SK-N-SH treated with all-trans-retinoic acid at 6 μM for 48 hours (cell line): ENCODE results near the gene CACNA2D3.

Experiments
- ATAC-seq: fragments of 200-7000 bp; cut with Tn5 transposase; 3 replicates; pipeline ENCODE4 v1.9.1; 2020; ENCODE audit warnings: mild to moderate bottlenecking, moderate library complexity
- CREB5 ChIP-seq: fragments of 250-450 bp; sonication (Bioruptor Pico); IDR thresholded peaks from 2 replicates; pipeline ENCODE4 v1.5.1; 2020; ENCODE audit warnings: low read depth, mild to moderate bottlenecking, moderate library complexity
- CSRNP3 ChIP-seq: fragments of 250-450 bp; sonication (Bioruptor Pico); IDR thresholded peaks from 2 replicates; pipeline ENCODE4 v1.5.1; 2021; ENCODE audit warnings: mild to moderate bottlenecking, moderate library complexity
- ESRRG ChIP-seq: fragments of 250-450 bp; sonication (Bioruptor Pico); IDR thresholded peaks from 2 replicates; pipeline ENCODE4 v1.6.1; 2021; ENCODE audit warnings: mild to moderate bottlenecking
- GLIS3 ChIP-seq: fragments of 250-450 bp; sonication (Bioruptor Pico); IDR thresholded peaks from 2 replicates; pipeline ENCODE4 v1.5.0; 2020; ENCODE audit warnings: mild to moderate bottlenecking, moderate library complexity
- ISL1 ChIP-seq: fragments of 250-450 bp; sonication (Bioruptor Pico); IDR thresholded peaks from 2 replicates; pipeline ENCODE4 v2.1.2; 2022; ENCODE audit warnings: mild to moderate bottlenecking, moderate library complexity
- OSR1 ChIP-seq: fragments of 250-450 bp; sonication (Bioruptor Pico); IDR thresholded peaks from 2 replicates; pipeline ENCODE4 v1.8.0; 2022; ENCODE audit warnings: moderate library complexity, mild to moderate bottlenecking, inconsistent platforms
- PATZ1 ChIP-seq: fragments of 250-450 bp; sonication (Bioruptor Pico); IDR thresholded peaks from 2 replicates; pipeline ENCODE4 v1.8.0; 2020; ENCODE audit warnings: mild to moderate bottlenecking, moderate library complexity, borderline replicate concordance
- PPARA ChIP-seq: fragments of 250-450 bp; sonication (Bioruptor Pico); IDR thresholded peaks from 2 replicates; pipeline ENCODE4 v1.5.0; 2020; ENCODE audit warnings: mild to moderate bottlenecking, borderline replicate concordance
- SNAI2 ChIP-seq: fragments of 250-450 bp; sonication (Bioruptor Pico); IDR thresholded peaks from 2 replicates; pipeline ENCODE4 v1.5.0; 2020; ENCODE audit warnings: mild to moderate bottlenecking, moderate library complexity
- TOX ChIP-seq: fragments of 250-450 bp; sonication (Bioruptor Pico); IDR thresholded peaks from 2 replicates; pipeline ENCODE4 v1.8.0; 2021; ENCODE audit warnings: mild to moderate bottlenecking, moderate library complexity, borderline replicate concordance
- TSHZ2 ChIP-seq: fragments of 250-450 bp; sonication (Bioruptor Pico); IDR thresholded peaks from 2 replicates; pipeline ENCODE4 v1.5.0; 2020; ENCODE audit warnings: mild to moderate bottlenecking, moderate library complexity
- ZC3H10 ChIP-seq: fragments of 250-450 bp; sonication (Bioruptor Pico); IDR thresholded peaks from 2 replicates; pipeline ENCODE4 v1.5.1; 2021; ENCODE audit warnings: mild to moderate bottlenecking, moderate library complexity
- ZFP3 ChIP-seq: fragments of 250-450 bp; sonication (Bioruptor Pico); IDR thresholded peaks from 2 replicates; pipeline ENCODE4 v1.5.0; 2020; ENCODE audit warnings: mild to moderate bottlenecking, moderate library complexity
- ZFP30 ChIP-seq: fragments of 450-650 bp; formaldehyde crosslinking; IDR thresholded peaks from 2 replicates; pipeline ENCODE4 v1.5.0; 2022; ENCODE audit warnings: mild to moderate bottlenecking, moderate library complexity
- ZNF565 ChIP-seq: fragments of 450-650 bp; formaldehyde crosslinking; conservative IDR thresholded peaks from 2 replicates; pipeline ENCODE4 v1.5.0; 2020; ENCODE audit warnings: low read depth, mild to moderate bottlenecking, moderate library complexity
- ZNF70 ChIP-seq: fragments of 450-650 bp; formaldehyde crosslinking; IDR thresholded peaks from 2 replicates; pipeline ENCODE4 v1.5.0; 2020; ENCODE audit warnings: mild to moderate bottlenecking, moderate library complexity
- ZNF8 ChIP-seq: fragments of 450-650 bp; formaldehyde crosslinking; IDR thresholded peaks from 2 replicates; pipeline ENCODE4 v1.5.0; 2020; ENCODE audit warnings: mild to moderate bottlenecking, moderate library complexity

The CACNA2D3 gene

GRCh38 chr3:54165865-54166264 is 43.5 kb downstream of the CACNA2D3 start:
- TF ChIP-seq ZC3H10 (CRISPR knock-in tag) (no peak), GLIS3 (CRISPR knock-in tag) (no peak), ZFP30 (no peak), ZNF70 (no peak), PPARA (CRISPR knock-in tag) (no peak), ESRRG (CRISPR knock-in tag) (no peak), OSR1 (CRISPR knock-in tag) (no peak), ISL1 (CRISPR knock-in tag) (no peak), TOX (CRISPR knock-in tag) (no peak), ZNF565 (CRISPR knock-in tag) (no peak), CSRNP3 (CRISPR knock-in tag) (no peak), ZFP3 (CRISPR knock-in tag) (no peak), TSHZ2 (CRISPR knock-in tag) (no peak), SNAI2 (CRISPR knock-in tag) (no peak), CREB5 (CRISPR knock-in tag) (no peak)
- TF ChIP-seq, all 23 proteins: peak for 0
- ATAC-seq: no peak

GRCh38 chr3:54167999-54168398 is 45.6 kb downstream of the CACNA2D3 start:
- no peak for TF ChIP-seq ZFP30
- TF ChIP-seq ESRRG (CRISPR knock-in tag): no peak
- TF ChIP-seq PATZ1: no peak
- TF ChIP-seq TSHZ2 (CRISPR knock-in tag): no peak
- no peak for TF ChIP-seq ZNF70
- no peak for TF ChIP-seq ISL1 (CRISPR knock-in tag)
- no peak for TF ChIP-seq ZNF8 (CRISPR knock-in tag)
- TF ChIP-seq ZNF565 (CRISPR knock-in tag): no peak
- no peak for TF ChIP-seq SNAI2 (CRISPR knock-in tag)
- TF ChIP-seq CREB5 (CRISPR knock-in tag): no peak
- TF ChIP-seq GLIS3 (CRISPR knock-in tag): no peak
- TF ChIP-seq PPARA (CRISPR knock-in tag): no peak
- TF ChIP-seq TOX (CRISPR knock-in tag): no peak
- no peak for TF ChIP-seq ZC3H10 (CRISPR knock-in tag)
- no peak for TF ChIP-seq CSRNP3 (CRISPR knock-in tag)
- no peak for ATAC-seq
